GM19035 (cell line): Measurements from ENCODE around the gene CCSER1.
"Not testable (repeated sequence)": the region's sequence is repeated elsewhere in the genome, so short reads cannot be mapped to it uniquely, and the experiment has no call there.

ENCODE experiments used
- ATAC-seq: cut with Tn5 transposase; IDR thresholded peaks from one replicate; pipeline ENCODE4 v1.9.1; 2021; ENCODE audit not compliant: unreplicated experiment

The CCSER1 gene

GRCh38 chr4:90281541-90282355 lies 154.6 kb downstream of the CCSER1 start:
- ATAC-seq: no peak

GRCh38 chr4:90290345-90290744 lies 163.2 kb downstream of the CCSER1 start:
- ATAC-seq: no peak

- no peak for ATAC-seq
Measured at GRCh38 chr4:90292438-90292837, 165.2 kb downstream of the CCSER1 start.

GRCh38 chr4:90293320-90293719 lies 166.1 kb downstream of the CCSER1 start:
- ATAC-seq: no peak

GRCh38 chr4:90299373-90299772 lies 172.2 kb downstream of the CCSER1 start:
- ATAC-seq: no peak

- ATAC-seq: no peak
Measured at GRCh38 chr4:90306810-90307209, 179.6 kb downstream of the CCSER1 start.

- ATAC-seq: not testable (repeated sequence)
Measured at GRCh38 chr4:90317140-90317539, 189.9 kb downstream of the CCSER1 start.

GRCh38 chr4:90317785-90318184 lies 190.6 kb downstream of the CCSER1 start:
- ATAC-seq: no peak

- ATAC-seq: no peak
Measured at GRCh38 chr4:90318193-90318592, 191.0 kb downstream of the CCSER1 start.

GRCh38 chr4:90328558-90328957 lies 201.4 kb downstream of the CCSER1 start:
- ATAC-seq: no peak

GRCh38 chr4:90330546-90330945 lies 203.4 kb downstream of the CCSER1 start:
- ATAC-seq: no peak

GRCh38 chr4:90345549-90346215 lies 218.5 kb downstream of the CCSER1 start:
- no peak for ATAC-seq

- ATAC-seq: no peak
Measured at GRCh38 chr4:90349636-90350035, 222.4 kb downstream of the CCSER1 start.

GRCh38 chr4:90357117-90357710 lies 230.0 kb downstream of the CCSER1 start:
- ATAC-seq: no peak

- no peak for ATAC-seq
Measured at GRCh38 chr4:90375081-90375480, 247.9 kb downstream of the CCSER1 start.

- no peak for ATAC-seq
Measured at GRCh38 chr4:90393215-90393614, 266.0 kb downstream of the CCSER1 start.

- no peak for ATAC-seq
Measured at GRCh38 chr4:90403781-90404180, 276.6 kb downstream of the CCSER1 start.

GRCh38 chr4:90407897-90408296 lies 280.7 kb downstream of the CCSER1 start:
- ATAC-seq: not testable (repeated sequence)

GRCh38 chr4:90412786-90413185 lies 285.6 kb downstream of the CCSER1 start:
- not testable (repeated sequence) for ATAC-seq

GRCh38 chr4:90415116-90415515 lies 287.9 kb downstream of the CCSER1 start:
- no peak for ATAC-seq

GRCh38 chr4:90419124-90419711 lies 292.0 kb downstream of the CCSER1 start:
- peak; percentile 87 for ATAC-seq

- ATAC-seq: no peak
Measured at GRCh38 chr4:90421161-90421560, 294.0 kb downstream of the CCSER1 start.
